H9 (cell line): ENCODE measurements around the gene TRAIP. TPM values are rescaled to one million over a fixed set of nuclear protein-coding genes. Genes with fewer than 3 reads are reported as not detected.

Experiments
- DNase-seq: peaks from one replicate; pipeline ENCODE4 v3.0.0-alpha.2; 2017
- H2AFZ ChIP-seq: one replicate; pipeline ENCODE4 v1.6.1; 2013; ENCODE audit warnings: mild to moderate bottlenecking, low read length, control low read depth, moderate library complexity
- H2AK5ac ChIP-seq: 2 replicates; pipeline ENCODE4 v1.6.1; 2013; ENCODE audit warnings: low read length, control low read depth, mixed read lengths; ENCODE audit not compliant: insufficient read length
- H2BK120ac ChIP-seq: one replicate; pipeline ENCODE4 v1.6.1; 2013; ENCODE audit warnings: low read depth, mild to moderate bottlenecking, low read length, control low read depth, inconsistent platforms; ENCODE audit not compliant: poor library complexity, severe bottlenecking
- H2BK12ac ChIP-seq: 2 replicates; pipeline ENCODE4 v1.6.1; 2013; ENCODE audit warnings: low read length, control low read depth, mixed read lengths, low read depth; ENCODE audit not compliant: insufficient read length
- H2BK15ac ChIP-seq: 2 replicates; pipeline ENCODE4 v1.6.1; 2013; ENCODE audit warnings: low read depth, low read length, control low read depth
- H2BK20ac ChIP-seq: one replicate; pipeline ENCODE4 v1.6.1; 2013; ENCODE audit warnings: low read depth, mild to moderate bottlenecking, low read length, control low read depth, inconsistent platforms; ENCODE audit not compliant: poor library complexity, severe bottlenecking
- H2BK5ac ChIP-seq: 2 replicates; pipeline ENCODE4 v1.6.1; 2013; ENCODE audit warnings: low read length, control low read depth, mixed read lengths; ENCODE audit not compliant: insufficient read length
- H3K14ac ChIP-seq: 2 replicates; pipeline ENCODE4 v1.6.1; 2013; ENCODE audit warnings: low read length, control low read depth; ENCODE audit not compliant: insufficient read depth
- H3K18ac ChIP-seq: 2 replicates; pipeline ENCODE4 v1.6.1; 2013; ENCODE audit warnings: low read depth, mild to moderate bottlenecking, mixed read lengths, low read length, control low read depth; ENCODE audit not compliant: insufficient read length
- H3K23ac ChIP-seq: 2 replicates; pipeline ENCODE4 v1.6.1; 2013; ENCODE audit warnings: low read length, control low read depth, mixed read lengths, low read depth; ENCODE audit not compliant: insufficient read length
- H3K23me2 ChIP-seq: 2 replicates; pipeline ENCODE4 v1.6.1; 2013; ENCODE audit warnings: low read depth, mild to moderate bottlenecking, mixed read lengths, low read length, control low read depth; ENCODE audit not compliant: insufficient read length, poor library complexity, severe bottlenecking
- H3K27ac ChIP-seq: 2 replicates; pipeline ENCODE4 v1.5.1; 2013; ENCODE audit warnings: low read length, control low read depth, mixed read lengths, low read depth; ENCODE audit not compliant: insufficient read length
- H3K27me3 ChIP-seq: 2 replicates; pipeline ENCODE4 v1.6.1; 2013; ENCODE audit warnings: low read length, control low read depth, inconsistent platforms; ENCODE audit not compliant: insufficient read depth
- H3K4ac ChIP-seq: 2 replicates; pipeline ENCODE4 v1.6.1; 2013; ENCODE audit warnings: low read depth, mild to moderate bottlenecking, control low read depth, inconsistent platforms, low read length, moderate library complexity
- H3K4me1 ChIP-seq: 2 replicates; pipeline ENCODE4 v1.6.1; 2013; ENCODE audit warnings: low read length, control low read depth, inconsistent platforms; ENCODE audit not compliant: insufficient read depth
- H3K4me2 ChIP-seq: 2 replicates; pipeline ENCODE4 v1.6.1; 2013; ENCODE audit warnings: low read length, control low read depth, mixed read lengths; ENCODE audit not compliant: insufficient read length, insufficient read depth
- H3K56ac ChIP-seq: 2 replicates; pipeline ENCODE4 v1.6.1; 2013; ENCODE audit warnings: low read depth, mild to moderate bottlenecking, mixed read lengths, low read length, control low read depth; ENCODE audit not compliant: insufficient read length
- H3K79me1 ChIP-seq: 2 replicates; pipeline ENCODE4 v1.6.1; 2013; ENCODE audit warnings: low read depth, mild to moderate bottlenecking, moderate library complexity, low read length, control low read depth, inconsistent platforms; ENCODE audit not compliant: insufficient read depth, poor library complexity, severe bottlenecking
- H3K79me2 ChIP-seq: 2 replicates; pipeline ENCODE4 v1.6.1; 2013; ENCODE audit warnings: low read length, control low read depth, inconsistent platforms; ENCODE audit not compliant: insufficient read depth
- H3K9ac ChIP-seq: 2 replicates; pipeline ENCODE4 v1.6.1; 2013; ENCODE audit warnings: low read length, control low read depth, mixed read lengths; ENCODE audit not compliant: insufficient read length; ENCODE audit errors: extremely low read depth
- H3K9me3 ChIP-seq: one replicate; pipeline ENCODE4 v1.6.1; 2013; ENCODE audit warnings: low read depth, low read length, inconsistent platforms; ENCODE audit not compliant: control insufficient read depth
- H3T11ph ChIP-seq: one replicate; pipeline ENCODE4 v1.6.1; 2013; ENCODE audit warnings: mild to moderate bottlenecking, low read length, control low read depth, inconsistent platforms
- H4K20me1 ChIP-seq: one replicate; pipeline ENCODE4 v1.6.1; 2013; ENCODE audit not compliant: control insufficient read depth, insufficient read length, insufficient read depth
- H4K5ac ChIP-seq: 2 replicates; pipeline ENCODE4 v1.6.1; 2013; ENCODE audit warnings: low read depth, mild to moderate bottlenecking, mixed read lengths, low read length, control low read depth; ENCODE audit not compliant: insufficient read length
- H4K8ac ChIP-seq: replicated peaks from 2 replicates; pipeline ENCODE4 v1.6.1; 2013; ENCODE audit warnings: low read length, control low read depth, mixed read lengths, low read depth; ENCODE audit not compliant: insufficient read length
- H4K91ac ChIP-seq: 2 replicates; pipeline ENCODE4 v1.6.1; 2013; ENCODE audit warnings: low read depth, mild to moderate bottlenecking, moderate library complexity, mixed read lengths, low read length, control low read depth; ENCODE audit not compliant: insufficient read length
- H3K27ac Mint-ChIP-seq, 3 experiments: 2 replicates in 2 of 3; 3 replicates in 1 of 3; pipeline ENCODE4 v1.8.0; 2020 to 2021; ENCODE audit warnings: mixed read lengths in 3 of 3, mild to moderate bottlenecking in 1 of 3, moderate library complexity in 1 of 3
- H3K27me3 Mint-ChIP-seq: 2 replicates; pipeline ENCODE4 v1.8.0; 2021; ENCODE audit warnings: low read depth, mild to moderate bottlenecking, moderate library complexity, mixed read lengths
- H3K36me3 Mint-ChIP-seq, 3 experiments: 2 replicates in 2 of 3; 3 replicates in 1 of 3; pipeline ENCODE4 v1.8.0; 2020 to 2021; ENCODE audit warnings: low read depth in 3 of 3, mixed read lengths in 3 of 3; ENCODE audit not compliant: insufficient read depth in 1 of 3
- H3K4me1 Mint-ChIP-seq, 2 experiments: 2 replicates each; pipeline ENCODE4 v1.8.0; 2020; ENCODE audit warnings: mixed read lengths in 2 of 2
- H3K4me3 Mint-ChIP-seq, 2 experiments: 2 replicates in 1 of 2; 3 replicates in 1 of 2; pipeline ENCODE4 v1.8.0; 2020 to 2021; ENCODE audit warnings: mild to moderate bottlenecking in 2 of 2, mixed read lengths in 2 of 2, moderate library complexity in 1 of 2
- H3K9me3 Mint-ChIP-seq, 2 experiments: 2 replicates in 1 of 2; 3 replicates in 1 of 2; pipeline ENCODE4 v1.8.0; 2020; ENCODE audit warnings: mild to moderate bottlenecking in 2 of 2, mixed read lengths in 2 of 2, moderate library complexity in 1 of 2
- CTCF ChIP-seq: fragments of 200-600 bp; sonication (generic); conservative IDR thresholded peaks from 3 replicates; pipeline ENCODE4 v1.8.0; 2021; ENCODE audit warnings: antibody characterized with exemption, mild to moderate bottlenecking
- WGBS: extraction: QIAGEN DNeasy Blood & Tissue Kit; methylation state at CpG from one replicate; pipeline ENCODE4 v1.1.7; 2013; ENCODE audit warnings: missing lambda C conversion rate, low lambda C conversion rate, mixed read lengths; ENCODE audit not compliant: insufficient read length; ENCODE audit errors: extremely low coverage; 5-methylcytosine and 5-hydroxymethylcytosine counted together
- total RNA-seq: library from RNA; stranded (reverse); gene quantifications from 2 replicates; pipeline ENCODE4 v1.2.1, GENCODE V29; 2021

TRAIP gene
- total RNA-seq, 1 experiment from 2014 or later: 36.7 TPM

GRCh38 chr3:49880581-49881315, 24.4 kb upstream of the TRAIP start:
- no peak overlapping the region for H4K8ac ChIP-seq
- no peak overlapping the region for H3K56ac ChIP-seq
- DNase-seq: peak; percentile 79
- no peaks in the 10 kb centered on the region for H4K20me1 ChIP-seq
- H3K27ac ChIP-seq: no peak overlapping the region
- Mint-ChIP-seq H3K36me3 (no peaks in the 10 kb centered on the region), H3K4me1 (peaks cover 29 to 34% of the 10 kb centered on the region in 2 experiments), H3K27me3 (peaks cover 7% of the 10 kb centered on the region), H3K4me3 (no peak overlapping the region), H3K9me3 (no peaks in the 10 kb centered on the region), H3K27ac (no peak overlapping the region)
- H3K9ac ChIP-seq: no peak overlapping the region
- H2BK15ac ChIP-seq: no peak overlapping the region
- H2BK120ac ChIP-seq: no peak overlapping the region
- H4K91ac ChIP-seq: no peak overlapping the region
- H4K5ac ChIP-seq: no peak overlapping the region
- H3K18ac ChIP-seq: no peak overlapping the region
- no peak overlapping the region for H2BK5ac ChIP-seq
- no peak overlapping the region for H3T11ph ChIP-seq
- H2BK12ac ChIP-seq: no peak overlapping the region
- no peaks in the 10 kb centered on the region for H3K79me1 ChIP-seq
- no peaks in the 10 kb centered on the region for H3K23me2 ChIP-seq
- WGBS: no CpG with 5 or more reads among the region's 6 CpGs
- H2AFZ ChIP-seq: no peak overlapping the region
- no peak for TF ChIP-seq CTCF
- H2BK20ac ChIP-seq: no peak overlapping the region
- H3K9me3 ChIP-seq: no peaks in the 10 kb centered on the region
- 0 out of 2 replicates have a peak overlapping the region, but pooled peaks have one; percentile 1 for H3K14ac ChIP-seq
- peaks cover 9% of the 10 kb centered on the region; the same call in 1 of the 2 replicates for H3K4me1 ChIP-seq
- H3K79me2 ChIP-seq: no peaks in the 10 kb centered on the region
- no peaks in the 10 kb centered on the region for H3K27me3 ChIP-seq
- no peak overlapping the region for H3K23ac ChIP-seq
- no peak overlapping the region for H3K4ac ChIP-seq
- H3K4me2 ChIP-seq: no peak overlapping the region
- no peak overlapping the region for H2AK5ac ChIP-seq
